ENCODE results near the gene UTP14A. TPM values are rescaled to one million over a fixed set of nuclear protein-coding genes. Genes with fewer than 3 reads are reported as not detected.

UTP14A gene
- total and polyA plus RNA-seq, 2 donors (not counting 1 experiment from before 2014, with no cell fraction given), result 6.0 to 21.5 TPM

DNA sequence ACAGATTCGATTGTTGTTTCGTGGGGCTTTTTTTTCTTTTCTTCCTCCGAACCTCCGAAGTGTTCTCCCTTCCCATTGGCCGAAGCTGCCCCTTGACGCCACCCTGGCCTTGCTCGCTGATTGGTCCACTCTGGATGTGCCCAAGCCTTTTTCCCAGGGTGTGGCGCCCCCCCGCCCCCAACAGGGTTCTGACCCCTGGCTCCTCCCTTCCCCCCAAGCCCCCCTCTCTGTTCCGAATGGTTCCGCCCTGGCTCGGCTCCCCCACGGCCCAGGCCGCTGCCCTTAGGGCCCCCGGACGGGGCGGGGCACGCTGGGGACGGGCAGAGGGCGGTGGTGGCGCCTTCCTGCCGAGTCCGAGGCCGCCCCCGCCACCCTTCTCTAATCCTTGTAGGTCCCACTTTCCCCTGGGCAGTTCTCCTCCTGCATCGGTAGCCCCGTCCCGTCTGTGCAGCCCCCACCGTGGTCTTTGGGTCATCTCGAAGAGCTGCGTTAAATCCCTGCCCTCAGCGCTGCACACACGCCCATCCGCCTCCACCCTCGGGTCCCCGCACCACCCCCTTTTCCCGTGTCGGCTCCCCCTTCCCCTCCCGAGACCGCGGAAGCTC lies 25.5 kb downstream of the UTP14A start:
- ChIA-PET CTCF (interaction anchor here (0.9 to 1.3 kb wide), 5 partner anchors 12 to 129 kb away, joined by 3 to 6 read pairs (median 3); no protein-coding TSS in a partner anchor), POLR2A (interaction anchor here (0.9 to 1.6 kb wide), 7 partner anchors 24 to 234 kb away, joined by 3 to 18 read pairs (median 5); partner anchors contain the start of genes AIFM1, BCORL1 and UTP14A)
- Histone ChIP-seq H3K9ac (ENCODE audit: low read length) (peak overlapping the region; percentile 76), H3K4me3 (ENCODE audit: control extremely low read depth in 1 of 5, extremely low read depth in 1 of 5, insufficient read depth in 1 of 5, low read depth in 2 of 5, low read length in 4 of 5) (peak overlapping the region in 4 of 5 experiments; percentile 65 to 72 (median 71)), H3K4me1 (ENCODE audit: control insufficient read depth in 2 of 2, insufficient read depth in 2 of 2, low read length in 2 of 2) (peaks cover 0 to 5% of the 10 kb centered on the region in 2 donors), H3K79me2 (ENCODE audit: control insufficient read depth, insufficient read depth, low read length) (no peaks in the 10 kb centered on the region), H4K20me1 (ENCODE audit: control insufficient read depth, insufficient read depth, low read length, poor library complexity, severe bottlenecking) (no peaks in the 10 kb centered on the region), H3K27ac (ENCODE audit: low read length in 2 of 2) (peak overlapping the region; percentile 80 to 82), H3K4me2 (replicated peaks; ENCODE audit: low read depth, low read length, poor library complexity, severe bottlenecking) (peak overlapping the region; percentile 77), H3K36me3 (replicated peaks in 1 of 2; ENCODE audit: control extremely low read depth in 1 of 2, control insufficient read depth in 1 of 2, extremely low read depth in 1 of 2, insufficient read depth in 2 of 2, low read length in 1 of 2) (peaks cover 0 to 6% of the 10 kb centered on the region in 2 experiments), H3K9me3 (ENCODE audit: control extremely low read depth in 1 of 3, control insufficient read depth in 2 of 3, insufficient read depth in 1 of 3, low read length in 2 of 3) (no peaks in the 10 kb centered on the region), H2AFZ (ENCODE audit: insufficient read depth, low read depth, low read length, poor library complexity, severe bottlenecking) (peak overlapping the region; percentile 86), H3K27me3 (replicated peaks in 1 of 4; ENCODE audit: control extremely low read depth in 1 of 4, control insufficient read depth in 3 of 4, insufficient read depth in 4 of 4, low read length in 3 of 4) (no peaks in the 10 kb centered on the region)
- Mint-ChIP-seq H3K4me1 (peaks cover 8% of the 10 kb centered on the region), H3K9me3 (ENCODE audit: insufficient read depth) (no peaks in the 10 kb centered on the region), H3K4me3 (peak overlapping the region; percentile 90), H3K27ac (peak overlapping the region; percentile 98), H3K27me3 (no peaks in the 10 kb centered on the region)
- DNase-seq, result peak; percentile 89
- intact Hi-C loops (cut with micrococcal nuclease), result loop anchor here (1.0 kb wide), 5 partner anchors 26 to 129 kb away; partner anchors contain the start of gene BCORL1
- peak; percentile 75 for ATAC-seq (ENCODE audit: low read depth)
- no peak for TF ChIP-seq EZH2 (IDR thresholded peaks at IDR 0.05; ENCODE audit: borderline replicate concordance, insufficient read depth, low read depth, low read length, poor library complexity, severe bottlenecking)
- TF ChIP-seq, protein P1, sequence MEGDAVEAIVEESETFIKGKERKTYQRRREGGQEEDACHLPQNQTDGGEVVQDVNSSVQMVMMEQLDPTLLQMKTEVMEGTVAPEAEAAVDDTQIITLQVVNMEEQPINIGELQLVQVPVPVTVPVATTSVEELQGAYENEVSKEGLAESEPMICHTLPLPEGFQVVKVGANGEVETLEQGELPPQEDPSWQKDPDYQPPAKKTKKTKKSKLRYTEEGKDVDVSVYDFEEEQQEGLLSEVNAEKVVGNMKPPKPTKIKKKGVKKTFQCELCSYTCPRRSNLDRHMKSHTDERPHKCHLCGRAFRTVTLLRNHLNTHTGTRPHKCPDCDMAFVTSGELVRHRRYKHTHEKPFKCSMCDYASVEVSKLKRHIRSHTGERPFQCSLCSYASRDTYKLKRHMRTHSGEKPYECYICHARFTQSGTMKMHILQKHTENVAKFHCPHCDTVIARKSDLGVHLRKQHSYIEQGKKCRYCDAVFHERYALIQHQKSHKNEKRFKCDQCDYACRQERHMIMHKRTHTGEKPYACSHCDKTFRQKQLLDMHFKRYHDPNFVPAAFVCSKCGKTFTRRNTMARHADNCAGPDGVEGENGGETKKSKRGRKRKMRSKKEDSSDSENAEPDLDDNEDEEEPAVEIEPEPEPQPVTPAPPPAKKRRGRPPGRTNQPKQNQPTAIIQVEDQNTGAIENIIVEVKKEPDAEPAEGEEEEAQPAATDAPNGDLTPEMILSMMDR (IDR thresholded peaks at IDR 0.05), result no peak
- under 1% methylated on average over 22 of the region's 41 CpGs for WGBS (ENCODE audit: insufficient coverage)

Data from B cell (primary cell).